ENCODE results near the gene ALAD.

ALAD gene

DNA sequence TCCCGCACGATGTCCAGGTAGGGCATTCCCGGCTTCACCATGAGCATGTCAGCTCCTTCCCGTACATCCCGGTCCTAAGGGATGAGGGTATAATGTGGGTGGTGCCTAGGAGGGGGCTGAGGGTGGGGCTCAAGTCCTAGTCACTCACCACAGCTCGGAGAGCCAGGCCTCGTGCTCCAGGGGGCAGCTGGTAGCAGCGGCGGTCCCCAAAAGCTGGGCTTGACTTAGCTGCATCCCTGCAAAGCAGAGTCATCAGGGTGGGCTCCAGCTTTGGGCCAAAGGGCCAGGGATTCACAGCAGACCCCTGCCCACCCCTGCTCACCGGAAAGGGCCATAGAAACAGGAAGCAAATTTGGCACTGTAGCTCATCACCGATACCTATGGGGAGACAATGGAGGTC lies 11.6 kb downstream of the ALAD start (continued):
- TF ChIP-seq, protein P1, sequence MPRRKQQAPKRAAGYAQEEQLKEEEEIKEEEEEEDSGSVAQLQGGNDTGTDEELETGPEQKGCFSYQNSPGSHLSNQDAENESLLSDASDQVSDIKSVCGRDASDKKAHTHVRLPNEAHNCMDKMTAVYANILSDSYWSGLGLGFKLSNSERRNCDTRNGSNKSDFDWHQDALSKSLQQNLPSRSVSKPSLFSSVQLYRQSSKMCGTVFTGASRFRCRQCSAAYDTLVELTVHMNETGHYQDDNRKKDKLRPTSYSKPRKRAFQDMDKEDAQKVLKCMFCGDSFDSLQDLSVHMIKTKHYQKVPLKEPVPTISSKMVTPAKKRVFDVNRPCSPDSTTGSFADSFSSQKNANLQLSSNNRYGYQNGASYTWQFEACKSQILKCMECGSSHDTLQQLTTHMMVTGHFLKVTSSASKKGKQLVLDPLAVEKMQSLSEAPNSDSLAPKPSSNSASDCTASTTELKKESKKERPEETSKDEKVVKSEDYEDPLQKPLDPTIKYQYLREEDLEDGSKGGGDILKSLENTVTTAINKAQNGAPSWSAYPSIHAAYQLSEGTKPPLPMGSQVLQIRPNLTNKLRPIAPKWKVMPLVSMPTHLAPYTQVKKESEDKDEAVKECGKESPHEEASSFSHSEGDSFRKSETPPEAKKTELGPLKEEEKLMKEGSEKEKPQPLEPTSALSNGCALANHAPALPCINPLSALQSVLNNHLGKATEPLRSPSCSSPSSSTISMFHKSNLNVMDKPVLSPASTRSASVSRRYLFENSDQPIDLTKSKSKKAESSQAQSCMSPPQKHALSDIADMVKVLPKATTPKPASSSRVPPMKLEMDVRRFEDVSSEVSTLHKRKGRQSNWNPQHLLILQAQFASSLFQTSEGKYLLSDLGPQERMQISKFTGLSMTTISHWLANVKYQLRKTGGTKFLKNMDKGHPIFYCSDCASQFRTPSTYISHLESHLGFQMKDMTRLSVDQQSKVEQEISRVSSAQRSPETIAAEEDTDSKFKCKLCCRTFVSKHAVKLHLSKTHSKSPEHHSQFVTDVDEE (CRISPR knock-in tag; IDR thresholded peaks at IDR 0.05) = no peak
- TF ChIP-seq ZFP3 (CRISPR knock-in tag; IDR thresholded peaks at IDR 0.05) (no peak), ZC3H10 (CRISPR knock-in tag; IDR thresholded peaks at IDR 0.05) (no peak), ESRRG (CRISPR knock-in tag; IDR thresholded peaks at IDR 0.05) (no peak)

DNA sequence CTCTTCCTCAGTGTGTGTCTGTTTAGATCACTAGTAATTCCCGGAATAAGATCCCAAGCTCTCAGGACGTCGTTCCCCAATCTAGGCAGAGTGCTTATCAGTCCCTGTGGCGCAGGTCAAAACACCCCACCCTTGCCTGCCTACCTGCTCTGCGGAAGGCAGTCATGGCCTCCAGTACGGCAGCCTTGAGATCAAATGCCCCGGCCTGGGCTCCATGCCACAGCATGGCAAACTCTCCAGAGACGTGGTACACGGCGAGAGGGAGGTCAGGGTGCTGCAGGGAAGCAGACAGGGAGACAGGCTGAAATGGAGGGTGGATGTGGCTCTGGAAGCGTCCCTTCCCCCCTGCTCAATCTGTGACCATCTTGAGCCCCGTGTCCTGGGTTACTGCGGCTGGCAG lies 12.3 kb downstream of the ALAD start:
- no peak for TF ChIP-seq TCF4 (CRISPR knock-in tag; IDR thresholded peaks at IDR 0.05; ENCODE audit: borderline replicate concordance)
- no peak for TF ChIP-seq GLIS3 (CRISPR knock-in tag; IDR thresholded peaks at IDR 0.05)
- no peak for TF ChIP-seq TOX (CRISPR knock-in tag; IDR thresholded peaks at IDR 0.05; ENCODE audit: borderline replicate concordance)
- TF ChIP-seq ARNTL (CRISPR knock-in tag; IDR thresholded peaks at IDR 0.05; ENCODE audit: borderline replicate concordance, low read depth) = no peak
- no peak for TF ChIP-seq ZFP3 (CRISPR knock-in tag; IDR thresholded peaks at IDR 0.05)
- TF ChIP-seq ZNF8 (CRISPR knock-in tag; IDR thresholded peaks at IDR 0.05) = no peak
- TF ChIP-seq ZNF565 (CRISPR knock-in tag; conservative IDR thresholded peaks at IDR 0.05; ENCODE audit: low read depth) = no peak
- TF ChIP-seq ESRRG (CRISPR knock-in tag; IDR thresholded peaks at IDR 0.05) = no peak
- no peak for TF ChIP-seq RARB (CRISPR knock-in tag; IDR thresholded peaks at IDR 0.05)
- TF ChIP-seq BACH2 (CRISPR knock-in tag; IDR thresholded peaks at IDR 0.05; ENCODE audit: borderline replicate concordance) = no peak
- TF ChIP-seq, protein P2, sequence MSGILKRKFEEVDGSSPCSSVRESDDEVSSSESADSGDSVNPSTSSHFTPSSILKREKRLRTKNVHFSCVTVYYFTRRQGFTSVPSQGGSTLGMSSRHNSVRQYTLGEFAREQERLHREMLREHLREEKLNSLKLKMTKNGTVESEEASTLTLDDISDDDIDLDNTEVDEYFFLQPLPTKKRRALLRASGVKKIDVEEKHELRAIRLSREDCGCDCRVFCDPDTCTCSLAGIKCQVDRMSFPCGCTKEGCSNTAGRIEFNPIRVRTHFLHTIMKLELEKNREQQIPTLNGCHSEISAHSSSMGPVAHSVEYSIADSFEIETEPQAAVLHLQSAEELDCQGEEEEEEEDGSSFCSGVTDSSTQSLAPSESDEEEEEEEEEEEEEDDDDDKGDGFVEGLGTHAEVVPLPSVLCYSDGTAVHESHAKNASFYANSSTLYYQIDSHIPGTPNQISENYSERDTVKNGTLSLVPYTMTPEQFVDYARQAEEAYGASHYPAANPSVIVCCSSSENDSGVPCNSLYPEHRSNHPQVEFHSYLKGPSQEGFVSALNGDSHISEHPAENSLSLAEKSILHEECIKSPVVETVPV (CRISPR knock-in tag; IDR thresholded peaks at IDR 0.05) = no peak
- TF ChIP-seq, protein P3, sequence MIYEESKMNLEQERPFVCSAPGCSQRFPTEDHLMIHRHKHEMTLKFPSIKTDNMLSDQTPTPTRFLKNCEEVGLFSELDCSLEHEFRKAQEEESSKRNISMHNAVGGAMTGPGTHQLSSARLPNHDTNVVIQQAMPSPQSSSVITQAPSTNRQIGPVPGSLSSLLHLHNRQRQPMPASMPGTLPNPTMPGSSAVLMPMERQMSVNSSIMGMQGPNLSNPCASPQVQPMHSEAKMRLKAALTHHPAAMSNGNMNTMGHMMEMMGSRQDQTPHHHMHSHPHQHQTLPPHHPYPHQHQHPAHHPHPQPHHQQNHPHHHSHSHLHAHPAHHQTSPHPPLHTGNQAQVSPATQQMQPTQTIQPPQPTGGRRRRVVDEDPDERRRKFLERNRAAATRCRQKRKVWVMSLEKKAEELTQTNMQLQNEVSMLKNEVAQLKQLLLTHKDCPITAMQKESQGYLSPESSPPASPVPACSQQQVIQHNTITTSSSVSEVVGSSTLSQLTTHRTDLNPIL (CRISPR knock-in tag; IDR thresholded peaks at IDR 0.05; ENCODE audit: low read depth) = no peak
- TF ChIP-seq, protein P1 (CRISPR knock-in tag; IDR thresholded peaks at IDR 0.05) = no peak
- TF ChIP-seq, protein P4, sequence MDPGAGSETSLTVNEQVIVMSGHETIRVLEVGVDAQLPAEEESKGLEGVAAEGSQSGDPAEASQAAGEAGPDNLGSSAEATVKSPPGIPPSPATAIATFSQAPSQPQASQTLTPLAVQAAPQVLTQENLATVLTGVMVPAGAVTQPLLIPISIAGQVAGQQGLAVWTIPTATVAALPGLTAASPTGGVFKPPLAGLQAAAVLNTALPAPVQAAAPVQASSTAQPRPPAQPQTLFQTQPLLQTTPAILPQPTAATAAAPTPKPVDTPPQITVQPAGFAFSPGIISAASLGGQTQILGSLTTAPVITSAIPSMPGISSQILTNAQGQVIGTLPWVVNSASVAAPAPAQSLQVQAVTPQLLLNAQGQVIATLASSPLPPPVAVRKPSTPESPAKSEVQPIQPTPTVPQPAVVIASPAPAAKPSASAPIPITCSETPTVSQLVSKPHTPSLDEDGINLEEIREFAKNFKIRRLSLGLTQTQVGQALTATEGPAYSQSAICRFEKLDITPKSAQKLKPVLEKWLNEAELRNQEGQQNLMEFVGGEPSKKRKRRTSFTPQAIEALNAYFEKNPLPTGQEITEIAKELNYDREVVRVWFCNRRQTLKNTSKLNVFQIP (CRISPR knock-in tag; IDR thresholded peaks at IDR 0.05; ENCODE audit: borderline replicate concordance, low read depth) = no peak
- TF ChIP-seq ZNF70 (CRISPR knock-in tag; IDR thresholded peaks at IDR 0.05) = no peak
- no peak for ATAC-seq

DNA sequence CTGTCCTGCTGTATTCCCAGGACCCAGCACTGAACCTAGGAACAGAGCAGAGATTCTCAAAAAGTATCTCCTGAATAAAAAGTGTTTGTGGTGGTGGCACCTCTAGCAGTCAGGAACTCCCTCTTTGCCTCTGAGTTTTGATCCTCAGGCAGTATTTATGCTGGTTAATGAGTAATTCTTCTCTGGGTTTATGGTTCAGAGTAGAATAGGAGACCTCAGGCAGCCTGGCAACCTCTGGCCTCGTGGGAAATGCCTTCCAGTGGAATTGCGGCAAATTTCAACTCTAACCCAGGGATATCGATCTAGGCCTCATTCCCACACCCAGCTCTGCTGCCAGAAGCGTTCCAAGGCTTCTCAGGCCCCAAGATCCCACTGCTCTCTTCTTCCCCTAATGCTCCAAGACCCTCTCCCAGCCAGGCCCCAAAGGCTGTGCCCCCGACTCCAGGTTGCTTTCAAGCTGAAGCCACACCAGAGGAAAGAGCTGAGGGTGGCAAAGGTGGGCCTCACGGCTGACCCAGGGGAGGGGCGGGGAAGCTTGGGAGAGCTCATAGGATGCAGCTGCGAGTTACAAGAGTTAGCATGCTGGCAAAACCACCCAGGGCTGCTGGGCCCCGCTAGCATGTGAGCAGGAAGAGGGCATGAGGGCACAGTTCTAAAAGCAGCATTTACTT lies 13.4 kb downstream of the ALAD start:
- ATAC-seq = no peak
- no peak for TF ChIP-seq GLIS3 (CRISPR knock-in tag; IDR thresholded peaks at IDR 0.05)

Data from SK-N-SH treated with all-trans-retinoic acid at 6 μM for 48 hours (cell line).